Astrocyte (in vitro differentiated cells and primary cell): ENCODE data around the gene POU2F1. TPM values are rescaled to one million over a fixed set of nuclear protein-coding genes. Genes with fewer than 3 reads are reported as not detected.
"Not testable (repeated sequence)": the region's sequence is repeated elsewhere in the genome, so short reads cannot be mapped to it uniquely, and the experiment has no call there.

Experiments used
- DNase-seq: peaks from one replicate; pipeline ENCODE4 v3.0.0-alpha.2; 2010; ENCODE audit warnings: low read depth
- FAIRE-seq: peaks from 2 replicates; lab custom pipeline; 2011; peaks lifted over from hg19 to GRCh38; lab: Jason Lieb, UNC
- H2AFZ ChIP-seq: 2 replicates; pipeline ENCODE4 v1.6.0; 2012; ENCODE audit warnings: low read depth, low read length, inconsistent platforms
- H3K27ac ChIP-seq: 2 replicates; pipeline ENCODE4 v1.5.1; 2011; ENCODE audit warnings: low read depth, low read length, inconsistent platforms
- H3K27me3 ChIP-seq: 2 replicates; pipeline ENCODE4 v1.6.0; 2011; ENCODE audit warnings: low read length, inconsistent platforms; ENCODE audit not compliant: insufficient read depth
- H3K36me3 ChIP-seq: 2 replicates; pipeline ENCODE4 v1.5.1; 2011; ENCODE audit warnings: low read length, inconsistent platforms; ENCODE audit not compliant: insufficient read depth
- H3K4me1 ChIP-seq: 2 replicates; pipeline ENCODE4 v1.5.1; 2011; ENCODE audit warnings: low read length, inconsistent platforms; ENCODE audit not compliant: insufficient read depth
- H3K4me2 ChIP-seq: 2 replicates; pipeline ENCODE4 v1.6.0; 2012; ENCODE audit warnings: low read length, inconsistent platforms
- H3K4me3 ChIP-seq: 2 replicates; pipeline ENCODE4 v1.5.1; 2011; ENCODE audit warnings: low read depth, mild to moderate bottlenecking, low read length, inconsistent platforms; ENCODE audit not compliant: insufficient read depth
- H3K79me2 ChIP-seq: 2 replicates; pipeline ENCODE4 v1.6.0; 2012; ENCODE audit warnings: mild to moderate bottlenecking, low read length, inconsistent platforms; ENCODE audit not compliant: insufficient read depth
- H3K9ac ChIP-seq: 2 replicates; pipeline ENCODE4 v1.6.0; 2012; ENCODE audit warnings: mild to moderate bottlenecking, low read length, inconsistent platforms
- H3K9me3 ChIP-seq: 2 replicates; pipeline ENCODE4 v1.5.1; 2012; ENCODE audit warnings: low read depth, mild to moderate bottlenecking, low read length, inconsistent platforms; ENCODE audit not compliant: insufficient read depth
- H4K20me1 ChIP-seq: 2 replicates; pipeline ENCODE4 v1.6.0; 2012; ENCODE audit warnings: low read length, inconsistent platforms; ENCODE audit not compliant: insufficient read depth
- H3K27ac Mint-ChIP-seq: one replicate; pipeline ENCODE4 v1.8.0; 2021; ENCODE audit warnings: mild to moderate bottlenecking, mixed read lengths; ENCODE audit not compliant: unreplicated experiment
- H3K27me3 Mint-ChIP-seq: one replicate; pipeline ENCODE4 v1.8.0; 2021; ENCODE audit warnings: low read depth, mixed read lengths; ENCODE audit not compliant: unreplicated experiment
- H3K36me3 Mint-ChIP-seq: one replicate; pipeline ENCODE4 v1.8.0; 2021; ENCODE audit warnings: low read depth, mixed read lengths; ENCODE audit not compliant: unreplicated experiment
- H3K4me1 Mint-ChIP-seq: one replicate; pipeline ENCODE4 v1.8.0; 2021; ENCODE audit warnings: low read depth, mixed read lengths; ENCODE audit not compliant: unreplicated experiment
- H3K4me3 Mint-ChIP-seq: one replicate; pipeline ENCODE4 v1.8.0; 2021; ENCODE audit warnings: mild to moderate bottlenecking, moderate library complexity, mixed read lengths; ENCODE audit not compliant: unreplicated experiment
- H3K9me3 Mint-ChIP-seq: one replicate; pipeline ENCODE4 v1.8.0; 2021; ENCODE audit warnings: mild to moderate bottlenecking, mixed read lengths; ENCODE audit not compliant: unreplicated experiment
- EZH2 ChIP-seq: IDR thresholded peaks from 2 replicates; pipeline ENCODE4 v1.6.1; 2012; ENCODE audit warnings: mild to moderate bottlenecking, low read length, inconsistent platforms; ENCODE audit not compliant: insufficient read depth
- total RNA-seq: library from RNA; stranded (reverse); gene quantifications from 2 replicates; pipeline ENCODE4 v1.2.1, GENCODE V29; 2021
- TF ChIP-seq, protein P1 (sequence below): IDR thresholded peaks from 2 replicates; pipeline ENCODE4 v1.5.1; 2011; ENCODE audit warnings: low read depth, mild to moderate bottlenecking, inconsistent platforms, low read length, moderate library complexity; ENCODE audit not compliant: insufficient read depth

Gene POU2F1
- total RNA-seq, 1 donor from 2014 or later, result 21.7 TPM

DNA sequence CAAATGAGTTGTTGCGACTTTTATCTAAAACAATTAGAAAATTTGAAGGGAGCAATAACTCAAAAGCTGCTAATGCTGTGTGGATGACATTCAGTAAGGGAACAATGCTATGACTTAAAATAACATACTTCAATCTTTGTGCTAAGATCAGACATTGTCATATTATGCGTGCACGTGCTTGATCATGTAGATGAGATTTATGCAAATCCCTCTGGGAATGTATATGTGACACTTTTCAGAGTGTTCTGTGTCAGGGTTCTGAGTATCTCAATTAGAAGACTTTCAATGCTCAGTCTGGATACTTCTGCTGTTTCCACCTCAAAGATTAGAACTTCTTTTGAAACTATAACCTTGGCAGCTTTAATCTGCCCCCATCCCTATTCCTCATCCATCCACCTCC, 18.6 kb upstream of the POU2F1 start:
- Mint-ChIP-seq H3K4me1 (peaks cover 23% of the 10 kb centered on the region), H3K9me3 (peaks cover 2% of the 10 kb centered on the region), H3K36me3 (no peaks in the 10 kb centered on the region), H3K27ac (no peak overlapping the region), H3K27me3 (no peaks in the 10 kb centered on the region), H3K4me3 (no peak overlapping the region)
- TF ChIP-seq, protein P1, sequence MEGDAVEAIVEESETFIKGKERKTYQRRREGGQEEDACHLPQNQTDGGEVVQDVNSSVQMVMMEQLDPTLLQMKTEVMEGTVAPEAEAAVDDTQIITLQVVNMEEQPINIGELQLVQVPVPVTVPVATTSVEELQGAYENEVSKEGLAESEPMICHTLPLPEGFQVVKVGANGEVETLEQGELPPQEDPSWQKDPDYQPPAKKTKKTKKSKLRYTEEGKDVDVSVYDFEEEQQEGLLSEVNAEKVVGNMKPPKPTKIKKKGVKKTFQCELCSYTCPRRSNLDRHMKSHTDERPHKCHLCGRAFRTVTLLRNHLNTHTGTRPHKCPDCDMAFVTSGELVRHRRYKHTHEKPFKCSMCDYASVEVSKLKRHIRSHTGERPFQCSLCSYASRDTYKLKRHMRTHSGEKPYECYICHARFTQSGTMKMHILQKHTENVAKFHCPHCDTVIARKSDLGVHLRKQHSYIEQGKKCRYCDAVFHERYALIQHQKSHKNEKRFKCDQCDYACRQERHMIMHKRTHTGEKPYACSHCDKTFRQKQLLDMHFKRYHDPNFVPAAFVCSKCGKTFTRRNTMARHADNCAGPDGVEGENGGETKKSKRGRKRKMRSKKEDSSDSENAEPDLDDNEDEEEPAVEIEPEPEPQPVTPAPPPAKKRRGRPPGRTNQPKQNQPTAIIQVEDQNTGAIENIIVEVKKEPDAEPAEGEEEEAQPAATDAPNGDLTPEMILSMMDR, result no peak
- TF ChIP-seq EZH2, result no peak
- no peaks in the 10 kb centered on the region for H4K20me1 ChIP-seq
- H3K36me3 ChIP-seq, result no peaks in the 10 kb centered on the region
- H3K9ac ChIP-seq, result no peak overlapping the region
- peaks cover 5% of the 10 kb centered on the region for H3K4me1 ChIP-seq
- no peaks in the 10 kb centered on the region for H3K9me3 ChIP-seq
- no peak overlapping the region for H3K4me2 ChIP-seq
- H3K79me2 ChIP-seq, result no peaks in the 10 kb centered on the region
- no peaks in the 10 kb centered on the region for H3K27me3 ChIP-seq
- FAIRE-seq (no peak), DNase-seq (no peak)
- H2AFZ ChIP-seq, result no peak overlapping the region
- no peak overlapping the region for H3K4me3 ChIP-seq
- H3K27ac ChIP-seq, result no peak overlapping the region

DNA sequence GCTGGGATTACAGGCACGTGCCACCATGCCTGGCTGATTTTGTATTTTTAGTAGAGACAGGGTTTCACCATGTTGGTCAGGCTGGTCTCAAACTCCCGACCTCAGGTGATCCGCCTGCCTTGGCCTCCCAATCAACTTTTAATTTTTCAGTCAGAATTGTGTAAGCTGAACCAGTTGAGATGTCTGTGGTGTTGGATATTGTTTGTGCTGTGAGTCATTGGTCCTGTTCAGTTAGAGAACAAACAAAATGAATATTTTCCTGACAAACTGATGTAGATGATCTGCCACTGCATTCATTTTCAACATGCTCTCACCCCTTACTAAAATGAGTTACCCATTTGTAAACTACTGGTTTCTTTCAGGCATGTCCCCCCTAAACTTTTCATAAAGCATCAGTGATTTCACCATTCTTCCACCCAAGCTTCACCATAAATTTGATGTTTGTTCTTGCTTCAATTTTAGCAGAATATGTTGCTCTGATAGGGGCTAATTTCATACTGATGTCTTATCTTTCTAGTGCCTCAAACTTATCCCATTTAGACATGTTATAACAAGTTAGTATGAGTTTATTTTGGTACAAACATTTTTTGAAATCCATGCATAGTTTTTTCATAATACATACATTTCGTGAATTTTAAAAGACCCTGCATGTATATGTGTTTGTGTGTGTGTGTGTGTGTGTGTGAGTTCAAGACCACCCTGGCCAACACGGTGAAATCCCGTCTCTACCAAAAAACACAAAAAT, 15.2 kb upstream of the POU2F1 start:
- FAIRE-seq, H3K4me3 ChIP-seq, H3K36me3 Mint-ChIP-seq, H2AFZ ChIP-seq, H3K4me2 ChIP-seq, H3K79me2 ChIP-seq, H3K4me1 ChIP-seq, H3K27me3 ChIP-seq, H3K36me3 ChIP-seq, H3K27ac ChIP-seq, H3K4me1 Mint-ChIP-seq, H3K27me3 Mint-ChIP-seq, H3K9me3 ChIP-seq, H4K20me1 ChIP-seq, H3K9ac ChIP-seq, H3K27ac Mint-ChIP-seq, H3K4me3 Mint-ChIP-seq: not testable (repeated sequence)
- DNase-seq, result peak; percentile 46
- H3K9me3 Mint-ChIP-seq, result peaks cover 10% of the 10 kb centered on the region

DNA sequence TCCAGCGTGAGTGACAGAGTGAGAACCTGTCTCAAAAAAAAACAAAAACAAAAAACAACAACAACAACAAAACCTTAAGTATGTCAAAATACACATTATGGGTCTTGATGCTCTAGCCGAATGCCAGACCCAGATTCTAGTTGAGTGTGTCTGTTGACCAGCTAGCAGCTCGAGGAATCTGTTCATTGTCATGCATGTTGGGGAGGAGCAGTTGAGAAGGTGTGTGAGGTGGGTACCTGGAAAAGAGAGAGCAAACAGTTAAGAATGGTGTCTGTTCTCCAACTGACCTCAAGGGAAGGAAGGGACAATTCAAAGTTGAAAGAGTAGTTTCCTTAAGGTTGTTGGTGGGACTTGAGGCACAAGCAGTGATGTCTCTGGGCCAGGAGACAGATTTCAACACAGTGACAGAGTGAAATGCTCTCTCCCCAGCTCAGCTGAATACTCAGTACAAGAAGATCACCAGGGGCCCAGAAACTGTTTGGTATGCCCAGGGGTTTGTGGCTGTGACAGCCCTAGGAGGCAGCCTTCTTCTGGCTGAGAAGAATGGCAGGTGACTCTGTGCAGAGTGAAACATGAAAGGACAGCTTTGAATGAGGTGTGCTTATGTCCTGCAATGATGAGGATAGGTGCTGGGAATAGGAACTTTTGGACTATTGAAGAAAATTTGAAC, 14.4 kb upstream of the POU2F1 start:
- no peaks in the 10 kb centered on the region for H3K27me3 ChIP-seq
- H3K36me3 ChIP-seq, result no peaks in the 10 kb centered on the region
- Mint-ChIP-seq H3K36me3 (no peaks in the 10 kb centered on the region), H3K27me3 (no peaks in the 10 kb centered on the region), H3K9me3 (peaks cover 10% of the 10 kb centered on the region), H3K4me1 (peaks cover 7% of the 10 kb centered on the region), H3K27ac (no peak overlapping the region), H3K4me3 (no peak overlapping the region)
- H3K27ac ChIP-seq, result no peak overlapping the region
- FAIRE-seq (no peak), DNase-seq (no peak)
- no peak overlapping the region for H3K4me2 ChIP-seq
- no peak overlapping the region for H2AFZ ChIP-seq
- no peaks in the 10 kb centered on the region for H3K4me1 ChIP-seq
- H3K9ac ChIP-seq, result no peak overlapping the region
- H3K9me3 ChIP-seq, result no peaks in the 10 kb centered on the region
- no peaks in the 10 kb centered on the region for H4K20me1 ChIP-seq
- no peak for TF ChIP-seq EZH2
- no peak overlapping the region for H3K4me3 ChIP-seq
- H3K79me2 ChIP-seq, result no peaks in the 10 kb centered on the region
